Activated naive CD8-positive, alpha-beta T cell treated with anti-CD3 and anti-CD28 coated beads, Interleukin-2, amount 50 U/mL, for 24 hours (primary cell): ENCODE results near the gene CARD14.

Experiments
- ATAC-seq: fragments of 150-1000 bp; cut with Tn5 transposase; one replicate; pipeline ENCODE4 v1.10.0; 2021
- DNase-seq: peaks from one replicate; pipeline ENCODE4 v3.0.0; 2021
- H3K27ac Mint-ChIP-seq: one replicate; pipeline ENCODE4 v1.8.0; 2021; ENCODE audit warnings: mild to moderate bottlenecking, mixed read lengths
- H3K27me3 Mint-ChIP-seq: one replicate; pipeline ENCODE4 v1.8.0; 2021; ENCODE audit warnings: mixed read lengths
- H3K36me3 Mint-ChIP-seq: one replicate; pipeline ENCODE4 v1.8.0; 2021; ENCODE audit warnings: low read depth, mixed read lengths
- H3K4me1 Mint-ChIP-seq: one replicate; pipeline ENCODE4 v1.8.0; 2021; ENCODE audit warnings: mixed read lengths
- H3K4me3 Mint-ChIP-seq: one replicate; pipeline ENCODE4 v1.8.0; 2021; ENCODE audit warnings: mild to moderate bottlenecking, moderate library complexity, mixed read lengths
- H3K9me3 Mint-ChIP-seq: one replicate; pipeline ENCODE4 v1.8.0; 2021; ENCODE audit warnings: mixed read lengths

Gene CARD14

GRCh38 chr17:80204626-80205468 is 35.0 kb downstream of the CARD14 start:
- H3K27ac Mint-ChIP-seq: no peak overlapping the region
- no peaks in the 10 kb centered on the region for H3K9me3 Mint-ChIP-seq
- no peak for ATAC-seq
- H3K4me3 Mint-ChIP-seq: no peak overlapping the region
- no peaks in the 10 kb centered on the region for H3K4me1 Mint-ChIP-seq
- H3K36me3 Mint-ChIP-seq: no peaks in the 10 kb centered on the region
- DNase-seq: no peak
- no peaks in the 10 kb centered on the region for H3K27me3 Mint-ChIP-seq

GRCh38 chr17:80205811-80206210 is 36.0 kb downstream of the CARD14 start:
- Mint-ChIP-seq H3K9me3 (no peaks in the 10 kb centered on the region), H3K4me1 (no peaks in the 10 kb centered on the region), H3K27ac (no peak overlapping the region), H3K27me3 (no peaks in the 10 kb centered on the region), H3K4me3 (no peak overlapping the region), H3K36me3 (no peaks in the 10 kb centered on the region)
- DNase-seq (no peak), ATAC-seq (no peak)

GRCh38 chr17:80208050-80208449 is 38.2 kb downstream of the CARD14 start:
- Mint-ChIP-seq H3K27me3 (no peaks in the 10 kb centered on the region), H3K27ac (no peak overlapping the region), H3K36me3 (no peaks in the 10 kb centered on the region), H3K4me3 (no peak overlapping the region), H3K9me3 (no peaks in the 10 kb centered on the region), H3K4me1 (no peaks in the 10 kb centered on the region)
- DNase-seq (no peak), ATAC-seq (no peak)

- Mint-ChIP-seq H3K9me3 (no peaks in the 10 kb centered on the region), H3K27ac (no peak overlapping the region), H3K4me3 (no peak overlapping the region), H3K36me3 (no peaks in the 10 kb centered on the region), H3K27me3 (no peaks in the 10 kb centered on the region), H3K4me1 (peaks cover 2% of the 10 kb centered on the region)
- no peak for ATAC-seq
- DNase-seq: no peak
Observed at GRCh38 chr17:80209765-80210164, 39.9 kb downstream of the CARD14 start.

GRCh38 chr17:80210348-80211108 is 40.7 kb downstream of the CARD14 start:
- ATAC-seq (no peak), DNase-seq (no peak)
- Mint-ChIP-seq H3K4me3 (no peak overlapping the region), H3K9me3 (no peaks in the 10 kb centered on the region), H3K27ac (no peak overlapping the region), H3K4me1 (peaks cover 2% of the 10 kb centered on the region), H3K36me3 (no peaks in the 10 kb centered on the region), H3K27me3 (no peaks in the 10 kb centered on the region)

- H3K27me3 Mint-ChIP-seq: no peaks in the 10 kb centered on the region
- no peaks in the 10 kb centered on the region for H3K9me3 Mint-ChIP-seq
- H3K36me3 Mint-ChIP-seq: peaks cover 5% of the 10 kb centered on the region
Observed at GRCh38 chr17:80212109-80212508, 42.3 kb downstream of the CARD14 start.

GRCh38 chr17:80212511-80212910 is 42.7 kb downstream of the CARD14 start:
- ATAC-seq (no peak), DNase-seq (no peak)
- peaks cover 9% of the 10 kb centered on the region for H3K36me3 Mint-ChIP-seq
- peaks cover 6% of the 10 kb centered on the region for H3K4me1 Mint-ChIP-seq
- H3K27me3 Mint-ChIP-seq: no peaks in the 10 kb centered on the region
- H3K4me3 Mint-ChIP-seq: no peak overlapping the region
- no peak overlapping the region for H3K27ac Mint-ChIP-seq
- H3K9me3 Mint-ChIP-seq: no peaks in the 10 kb centered on the region

More at GRCh38 chr17:80212109-80212508, 42.3 kb downstream of the CARD14 start:
- peaks cover 4% of the 10 kb centered on the region for H3K4me1 Mint-ChIP-seq
- ATAC-seq (no peak), DNase-seq (no peak)
- H3K27ac Mint-ChIP-seq: no peak overlapping the region
- H3K4me3 Mint-ChIP-seq: no peak overlapping the region

GRCh38 chr17:80212962-80213642 is 43.3 kb downstream of the CARD14 start:
- H3K9me3 Mint-ChIP-seq: no peaks in the 10 kb centered on the region
- H3K27ac Mint-ChIP-seq: no peak overlapping the region
- DNase-seq: no peak
- no peak for ATAC-seq
- H3K27me3 Mint-ChIP-seq: no peaks in the 10 kb centered on the region
- H3K4me1 Mint-ChIP-seq: peaks cover 9% of the 10 kb centered on the region
- H3K36me3 Mint-ChIP-seq: peaks cover 11% of the 10 kb centered on the region
- H3K4me3 Mint-ChIP-seq: no peak overlapping the region

- Mint-ChIP-seq H3K27ac (no peak overlapping the region), H3K36me3 (peaks cover 11% of the 10 kb centered on the region), H3K4me1 (peaks cover 13% of the 10 kb centered on the region), H3K9me3 (no peaks in the 10 kb centered on the region), H3K27me3 (no peaks in the 10 kb centered on the region), H3K4me3 (no peak overlapping the region)
- no peak for DNase-seq
- ATAC-seq: no peak
Observed at GRCh38 chr17:80213643-80213975, 43.8 kb downstream of the CARD14 start.

GRCh38 chr17:80214012-80214877 is 44.4 kb downstream of the CARD14 start:
- no peaks in the 10 kb centered on the region for H3K27me3 Mint-ChIP-seq
- ATAC-seq (no peak), DNase-seq (no peak)
- H3K4me1 Mint-ChIP-seq: peaks cover 19% of the 10 kb centered on the region
- no peak overlapping the region for H3K27ac Mint-ChIP-seq
- no peak overlapping the region for H3K4me3 Mint-ChIP-seq
- no peaks in the 10 kb centered on the region for H3K9me3 Mint-ChIP-seq
- peaks cover 11% of the 10 kb centered on the region for H3K36me3 Mint-ChIP-seq

GRCh38 chr17:80214878-80215210 is 45.0 kb downstream of the CARD14 start:
- Mint-ChIP-seq H3K27me3 (no peaks in the 10 kb centered on the region), H3K4me1 (peaks cover 25% of the 10 kb centered on the region), H3K27ac (no peak overlapping the region), H3K9me3 (no peaks in the 10 kb centered on the region), H3K36me3 (peaks cover 11% of the 10 kb centered on the region), H3K4me3 (no peak overlapping the region)
- DNase-seq: no peak
- no peak for ATAC-seq

- H3K27ac Mint-ChIP-seq: no peak overlapping the region
- ATAC-seq: no peak
- peaks cover 28% of the 10 kb centered on the region for H3K4me1 Mint-ChIP-seq
- no peak for DNase-seq
- no peaks in the 10 kb centered on the region for H3K9me3 Mint-ChIP-seq
- no peaks in the 10 kb centered on the region for H3K27me3 Mint-ChIP-seq
- no peak overlapping the region for H3K4me3 Mint-ChIP-seq
- peaks cover 11% of the 10 kb centered on the region for H3K36me3 Mint-ChIP-seq
Observed at GRCh38 chr17:80216473-80217456, 46.9 kb downstream of the CARD14 start.

- peak overlapping the region; percentile 22 for H3K27ac Mint-ChIP-seq
- peaks cover 11% of the 10 kb centered on the region for H3K36me3 Mint-ChIP-seq
- no peak overlapping the region for H3K4me3 Mint-ChIP-seq
- no peaks in the 10 kb centered on the region for H3K9me3 Mint-ChIP-seq
- DNase-seq: no peak
- ATAC-seq: no peak
- peaks cover 28% of the 10 kb centered on the region for H3K4me1 Mint-ChIP-seq
- H3K27me3 Mint-ChIP-seq: no peaks in the 10 kb centered on the region
Observed at GRCh38 chr17:80217703-80218362, 48.0 kb downstream of the CARD14 start.
